Stimulated activated naive CD4-positive, alpha-beta T cell (primary cell): ENCODE measurements around the gene ACTN4.

Source experiments
- DNase-seq, 6 experiments: peaks; one replicate each; lab custom pipeline; 2025; lab: John Stamatoyannopoulos, UW

ACTN4 gene

DNA sequence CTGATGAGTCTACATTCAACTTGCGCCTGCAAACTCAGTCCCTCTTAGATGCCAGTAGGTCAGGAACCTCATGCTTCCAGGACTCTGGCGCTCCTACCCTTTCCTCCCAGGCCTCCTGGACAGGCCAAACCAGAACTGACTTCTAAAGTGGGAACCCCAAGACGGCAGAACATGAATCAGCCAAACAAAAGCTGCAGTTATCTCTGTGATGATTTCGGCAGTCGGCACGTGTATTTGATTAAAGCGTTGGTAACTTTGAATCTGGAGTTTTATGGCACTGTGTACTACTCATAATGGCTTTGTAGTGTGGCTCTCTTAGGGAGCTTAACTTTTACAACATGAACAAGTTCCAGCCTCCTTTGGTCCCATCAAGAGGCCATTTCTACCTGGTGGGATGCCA, 13.7 kb downstream of the ACTN4 start:
- DNase-seq, result no peak

DNA sequence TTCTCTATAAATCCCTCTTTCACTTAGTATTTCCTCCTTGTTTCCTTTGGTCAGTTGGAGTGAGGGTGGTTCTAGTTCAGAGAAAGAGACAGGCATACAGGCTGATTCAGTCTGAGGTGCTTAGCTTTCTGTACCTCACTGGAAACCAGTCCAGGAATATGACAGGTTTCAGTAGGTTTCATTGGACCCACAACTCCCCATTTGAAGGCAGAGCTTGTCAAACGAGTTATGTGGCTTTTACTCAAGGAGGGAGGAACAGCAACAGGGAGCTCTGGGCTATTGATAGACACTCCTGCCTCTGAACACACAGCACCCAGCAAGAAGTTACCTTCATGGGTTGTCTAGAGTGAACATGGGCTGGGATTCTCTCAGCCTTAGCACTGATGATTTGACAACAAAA, 14.5 kb downstream of the ACTN4 start:
- no peak for DNase-seq

DNA sequence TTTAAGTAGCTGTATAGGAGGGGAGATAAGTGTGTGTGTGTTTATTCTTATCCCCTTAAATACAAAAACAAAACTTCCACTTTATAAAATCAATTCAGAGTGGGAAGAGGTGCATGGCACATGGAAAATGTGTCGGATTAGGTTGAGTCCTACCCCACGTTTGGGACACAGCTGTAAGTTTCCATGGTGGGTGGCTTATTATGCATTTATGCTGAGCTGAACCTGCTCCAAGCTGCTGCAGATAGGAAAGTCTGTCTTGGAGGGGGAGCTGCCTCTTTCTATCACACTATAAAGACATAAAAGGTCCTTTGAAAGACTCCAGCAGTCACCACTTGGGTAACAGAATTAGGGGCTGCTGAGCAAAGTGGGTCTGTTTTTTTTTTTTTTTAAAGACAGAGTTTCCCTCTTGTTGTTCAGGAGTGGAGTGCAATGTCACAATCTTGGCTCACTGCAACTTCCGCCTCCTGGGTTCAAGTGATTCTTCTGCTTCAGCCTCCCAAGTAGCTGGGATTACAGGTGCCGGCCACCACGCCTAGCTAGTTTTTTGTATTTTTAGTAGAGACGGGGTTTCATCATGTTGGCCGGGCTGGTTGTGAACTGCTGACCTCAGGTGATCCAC, 15.2 kb downstream of the ACTN4 start:
- no peak for DNase-seq

DNA sequence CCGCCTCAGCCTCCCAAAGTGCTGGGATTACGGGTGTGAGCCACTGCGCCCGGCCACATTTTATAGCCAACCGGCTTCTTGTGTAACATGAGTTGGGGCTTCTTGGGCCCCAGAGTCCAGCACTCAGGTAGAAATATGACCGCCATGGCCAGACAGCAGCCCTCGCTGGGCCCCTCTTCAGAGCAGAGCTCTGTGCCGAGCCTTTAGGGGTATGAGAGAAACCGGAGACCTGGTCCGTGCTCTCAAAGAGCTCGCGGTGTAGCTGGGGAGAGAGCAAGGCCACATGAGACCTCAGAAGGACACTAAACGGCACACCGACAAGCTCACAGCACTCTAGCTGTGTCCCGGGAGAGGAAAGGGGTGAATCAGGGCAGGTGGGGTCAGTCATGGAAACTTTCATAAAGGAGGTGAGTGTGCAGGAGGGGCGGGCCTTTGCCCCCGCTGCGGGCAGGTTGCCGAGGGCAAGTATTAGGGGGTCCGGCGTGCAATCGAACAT, 15.8 kb downstream of the ACTN4 start:
- no peak for DNase-seq

DNA sequence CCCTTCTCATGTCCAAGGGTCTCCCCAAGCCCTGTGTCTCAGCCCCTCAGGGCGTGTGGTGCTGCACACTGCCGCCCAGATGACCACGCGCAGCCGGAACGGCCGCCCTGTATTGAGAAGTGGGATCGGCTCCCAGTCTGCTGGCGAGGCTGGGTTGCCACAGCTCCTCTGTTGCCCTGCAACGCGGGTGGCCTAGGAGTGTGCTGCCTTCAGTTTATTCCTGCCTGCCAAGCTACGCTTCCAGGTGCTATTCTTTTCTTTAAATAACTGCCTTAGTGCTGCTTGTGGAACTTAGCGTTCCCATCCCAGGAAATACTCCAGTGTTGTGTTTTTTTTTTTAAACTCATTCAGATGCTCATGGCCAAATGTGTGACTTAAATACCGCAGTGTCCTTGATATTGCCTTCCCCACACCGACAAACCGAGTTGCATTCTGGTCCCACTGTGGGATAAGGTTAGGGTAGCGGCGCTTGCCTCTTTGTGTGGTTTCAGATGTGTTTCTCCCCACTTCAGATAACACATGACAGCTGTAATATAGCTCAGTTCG, 16.6 kb downstream of the ACTN4 start:
- no peak for DNase-seq

DNA sequence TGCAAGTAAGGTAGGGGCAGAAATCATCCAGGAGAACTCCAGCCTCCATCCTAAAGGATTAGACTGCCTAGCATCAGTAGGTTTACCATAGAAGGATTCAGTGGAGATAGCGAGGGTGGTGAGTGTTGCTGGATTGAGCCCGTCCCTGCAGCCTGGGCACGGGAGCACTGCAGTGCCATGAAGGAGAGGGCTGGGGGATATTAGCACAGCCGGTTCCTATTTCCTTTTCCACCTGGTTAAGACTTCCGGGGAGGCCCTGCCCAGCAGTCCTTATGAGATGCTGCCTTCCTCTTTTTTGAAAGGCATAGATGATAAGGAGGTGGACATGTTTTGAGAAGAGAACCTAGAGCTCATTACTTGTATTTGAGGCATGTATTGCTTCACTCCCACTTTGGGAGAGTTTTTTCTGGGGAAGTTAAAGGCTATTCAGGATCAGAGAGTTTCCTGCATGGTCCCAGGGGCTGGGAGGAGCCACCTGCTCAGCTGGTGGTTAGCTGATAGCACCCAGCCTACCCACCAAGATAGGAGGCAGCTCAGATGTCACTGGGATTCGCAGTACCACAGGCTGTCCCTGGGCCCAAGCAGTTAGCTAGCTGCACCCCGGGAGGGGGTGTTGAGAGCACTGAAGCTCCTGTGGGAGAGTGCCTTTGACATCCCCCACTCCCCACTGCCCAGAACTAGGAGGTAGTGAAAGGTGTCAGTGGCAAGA, 17.2 kb downstream of the ACTN4 start:
- DNase-seq, result no peak

DNA sequence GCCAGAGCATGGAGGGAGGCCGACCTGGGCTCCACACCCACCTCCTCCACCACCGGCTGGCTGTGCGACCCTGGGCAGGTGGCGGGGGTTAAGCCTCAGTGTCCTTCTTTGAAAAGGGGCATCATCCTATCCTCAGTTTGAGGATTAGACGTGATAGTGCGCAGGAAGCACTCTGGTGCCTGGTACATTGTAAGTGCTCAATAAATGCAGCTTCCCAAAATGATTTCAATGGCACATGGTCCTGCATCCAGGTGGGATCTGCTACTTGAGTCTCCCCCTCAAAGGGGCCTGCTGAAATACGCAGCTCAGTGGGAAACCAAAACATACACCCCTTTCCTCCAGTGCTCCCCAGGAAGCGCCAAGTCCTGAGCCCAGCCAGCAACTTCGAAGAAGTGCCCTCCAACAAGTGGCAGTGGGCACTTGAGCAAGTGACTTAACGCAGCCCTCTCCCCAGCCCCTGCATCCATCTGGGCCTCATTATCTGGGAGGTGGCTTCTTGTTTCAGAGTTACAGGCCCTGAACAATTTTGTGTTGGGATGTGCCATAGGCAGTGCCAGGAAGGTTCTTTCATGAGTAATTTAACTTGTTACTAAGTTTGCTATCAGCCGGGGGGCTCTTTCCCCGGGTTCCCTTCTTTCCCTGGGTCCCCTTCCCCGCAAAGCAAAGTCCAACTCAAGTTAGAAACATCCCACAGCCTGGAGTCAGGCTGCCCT, 17.9 kb downstream of the ACTN4 start:
- no peak for DNase-seq

DNA sequence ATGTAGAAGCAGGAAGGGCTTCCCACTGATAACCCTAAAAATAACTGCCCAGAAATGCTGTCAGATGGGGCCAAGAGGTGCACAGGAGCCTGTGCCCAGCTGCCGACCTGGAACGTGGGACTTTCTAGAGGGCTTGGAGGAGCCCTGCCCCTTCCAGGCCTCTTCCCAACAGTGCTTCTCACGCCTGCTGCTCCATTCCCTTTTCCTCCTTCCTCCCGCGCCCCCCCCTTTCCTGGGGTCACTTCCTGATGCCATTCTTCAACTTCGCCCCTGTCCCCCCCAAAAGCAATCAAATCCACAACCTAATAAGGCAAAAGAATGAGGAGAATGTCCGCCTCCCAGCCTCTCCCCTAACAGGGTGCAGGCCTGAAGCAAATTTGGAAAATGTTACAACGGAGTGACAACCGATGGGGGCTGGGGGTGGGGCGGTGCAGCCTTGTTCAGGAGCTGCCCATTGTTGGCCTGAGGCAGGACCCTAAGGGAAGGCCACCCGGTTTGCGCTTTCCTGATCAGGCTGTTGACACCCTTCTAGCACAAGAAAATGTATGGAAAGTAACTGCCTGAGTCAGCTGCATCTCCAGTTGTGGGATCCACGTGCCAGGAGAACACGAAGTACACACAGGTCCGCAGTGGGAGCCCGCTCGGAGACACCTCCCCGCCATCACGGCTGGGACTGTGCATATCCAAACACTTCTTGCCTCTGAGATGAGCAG, 18.7 kb downstream of the ACTN4 start:
- no peak for DNase-seq

DNA sequence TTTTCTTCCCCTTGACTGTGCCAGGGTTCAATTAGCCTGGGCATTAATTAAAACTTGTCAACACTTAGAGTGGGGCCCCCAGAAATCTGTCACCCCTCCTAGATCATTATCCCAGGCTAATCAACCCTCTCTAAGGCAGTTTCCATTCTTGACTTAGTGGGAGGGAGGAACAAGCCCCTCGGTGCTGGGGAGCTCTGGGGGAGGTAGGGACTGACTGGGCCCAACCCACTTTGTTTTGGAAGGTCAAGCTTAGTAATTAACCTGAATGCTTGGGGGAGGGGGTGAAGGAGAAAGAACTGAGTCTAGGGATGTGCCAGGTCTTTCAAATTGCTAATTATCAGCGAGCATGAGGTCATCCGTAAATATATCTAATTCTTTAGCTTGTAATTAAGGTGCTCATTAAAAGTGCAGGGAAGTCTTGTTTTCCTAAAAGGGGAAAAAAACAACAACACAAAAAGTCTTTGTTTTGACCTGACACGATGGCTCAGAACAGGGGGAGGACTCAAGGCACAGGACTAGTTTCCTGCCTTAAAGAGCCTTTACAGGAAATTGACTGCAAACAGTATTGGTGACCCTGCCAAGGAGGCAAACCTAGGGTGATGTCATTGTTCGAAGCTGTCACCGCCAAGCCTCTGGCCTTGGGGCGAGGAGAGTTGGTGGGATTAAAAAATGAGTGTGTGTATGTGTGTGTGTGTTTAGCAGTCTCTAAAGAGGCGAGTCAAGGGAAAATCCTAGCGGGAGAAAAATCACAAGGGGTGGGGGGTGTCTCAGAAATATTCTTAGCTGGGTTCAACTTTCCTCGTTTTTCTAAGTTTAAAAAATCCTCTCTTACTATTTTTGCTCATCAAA, 19.4 kb downstream of the ACTN4 start:
- DNase-seq, result no peak

DNA sequence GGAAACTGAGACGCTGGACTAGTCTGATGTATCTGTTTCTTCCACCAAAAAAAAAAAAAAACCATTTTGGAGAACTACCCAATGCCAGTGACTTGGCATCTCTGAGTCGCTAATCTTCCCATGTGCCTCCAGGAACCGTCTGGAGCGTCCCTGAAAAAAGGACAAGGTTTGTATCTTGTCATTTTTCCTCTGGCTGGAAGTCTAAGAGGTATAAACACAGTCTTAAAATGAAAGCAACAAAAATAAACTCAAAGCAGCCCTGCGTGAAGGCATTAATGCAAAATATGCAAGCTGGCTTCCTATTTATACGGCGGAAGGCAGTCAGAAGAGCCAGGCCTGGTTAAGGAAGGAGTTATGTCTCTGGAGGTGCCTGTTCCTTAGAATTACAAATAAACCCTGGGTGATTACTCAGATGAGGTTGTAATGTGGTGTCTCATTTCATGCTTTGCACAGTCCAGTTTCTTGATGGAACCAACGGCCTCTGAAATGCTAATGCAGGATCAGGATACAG, 20.3 kb downstream of the ACTN4 start:
- no peak for DNase-seq

DNA sequence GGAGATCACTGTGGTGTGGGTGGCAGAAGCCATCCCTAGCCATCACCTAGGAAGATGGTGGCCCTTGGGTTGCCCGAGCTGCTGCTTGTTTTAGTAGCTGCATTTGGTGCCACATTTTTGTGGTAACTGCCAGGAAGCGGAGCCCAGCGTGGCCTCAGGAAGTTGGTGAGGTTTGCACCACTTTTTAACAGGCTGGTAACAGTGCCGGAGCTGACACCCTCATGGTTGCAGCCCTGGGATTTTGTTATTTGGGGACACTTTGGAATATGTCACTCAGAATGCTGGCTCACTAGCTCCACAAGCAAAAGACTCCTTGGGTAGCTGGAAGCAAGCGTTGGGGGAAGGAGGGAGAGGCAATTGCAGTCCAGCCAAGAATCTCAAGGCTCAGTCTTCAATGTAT, 22.1 kb downstream of the ACTN4 start:
- peak in 2 of 6 experiments; percentile 15 to 18 for DNase-seq

DNA sequence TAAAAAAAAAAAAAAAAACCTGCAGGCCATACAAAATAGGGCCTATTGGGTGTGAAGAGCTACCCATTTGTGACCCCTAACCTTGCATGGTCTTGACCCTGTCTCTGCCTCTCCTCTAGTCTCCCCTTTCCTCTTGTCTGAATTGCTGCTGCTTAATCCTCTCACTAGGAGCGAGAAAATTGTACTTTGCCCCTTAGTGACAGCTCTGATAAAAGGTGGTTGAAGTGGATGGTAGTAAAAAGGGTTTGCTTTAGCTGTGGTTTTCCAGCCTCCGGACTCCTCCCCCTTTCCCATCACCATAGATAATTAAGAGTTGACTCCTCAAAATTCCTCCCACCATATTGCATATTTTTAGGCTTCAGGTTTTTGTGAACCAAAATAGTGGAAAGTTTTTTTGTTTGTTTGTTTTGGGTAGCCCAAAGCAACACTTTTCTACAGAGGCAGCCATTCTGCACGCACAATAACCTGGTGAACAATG, 23.5 kb downstream of the ACTN4 start:
- no peak for DNase-seq

DNA sequence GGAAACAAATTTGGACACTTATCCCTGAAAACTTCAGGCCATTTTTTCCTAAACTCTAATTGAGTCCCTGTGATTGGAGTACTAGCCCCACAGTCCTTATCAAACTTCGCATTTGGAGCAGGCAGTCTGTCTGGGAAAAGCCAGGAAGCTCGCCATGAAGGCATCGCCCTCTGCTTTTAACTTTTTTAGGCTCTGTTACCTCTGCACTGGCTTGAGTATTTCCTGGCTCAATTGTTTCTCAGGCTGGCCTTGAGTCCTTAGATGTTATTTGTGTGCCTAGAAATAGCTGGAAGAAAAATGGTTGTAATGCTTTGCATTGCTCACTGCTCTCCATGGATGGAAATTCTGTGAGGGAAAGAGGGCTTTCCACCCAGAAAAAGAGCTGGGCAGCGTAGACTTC, 24.2 kb downstream of the ACTN4 start:
- DNase-seq, result no peak

DNA sequence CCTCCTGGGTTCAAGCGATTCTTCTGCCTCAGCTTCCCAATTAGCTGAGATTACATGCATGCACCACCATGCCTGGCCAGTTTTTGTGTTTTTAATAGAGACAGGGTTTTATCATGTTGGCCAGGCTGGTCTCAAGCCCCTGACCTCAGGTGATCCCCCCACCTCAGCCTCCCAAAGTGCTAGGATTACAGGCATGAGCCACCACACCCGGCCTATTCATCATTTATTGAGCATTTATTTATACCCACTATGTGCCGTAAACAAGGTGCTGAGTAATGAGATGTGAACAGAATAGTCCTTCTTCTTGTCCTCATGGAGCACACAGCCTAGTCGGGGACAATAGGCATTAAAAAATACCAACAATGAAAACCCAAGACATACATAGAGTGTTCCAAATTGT, 25.6 kb downstream of the ACTN4 start:
- no peak for DNase-seq

DNA sequence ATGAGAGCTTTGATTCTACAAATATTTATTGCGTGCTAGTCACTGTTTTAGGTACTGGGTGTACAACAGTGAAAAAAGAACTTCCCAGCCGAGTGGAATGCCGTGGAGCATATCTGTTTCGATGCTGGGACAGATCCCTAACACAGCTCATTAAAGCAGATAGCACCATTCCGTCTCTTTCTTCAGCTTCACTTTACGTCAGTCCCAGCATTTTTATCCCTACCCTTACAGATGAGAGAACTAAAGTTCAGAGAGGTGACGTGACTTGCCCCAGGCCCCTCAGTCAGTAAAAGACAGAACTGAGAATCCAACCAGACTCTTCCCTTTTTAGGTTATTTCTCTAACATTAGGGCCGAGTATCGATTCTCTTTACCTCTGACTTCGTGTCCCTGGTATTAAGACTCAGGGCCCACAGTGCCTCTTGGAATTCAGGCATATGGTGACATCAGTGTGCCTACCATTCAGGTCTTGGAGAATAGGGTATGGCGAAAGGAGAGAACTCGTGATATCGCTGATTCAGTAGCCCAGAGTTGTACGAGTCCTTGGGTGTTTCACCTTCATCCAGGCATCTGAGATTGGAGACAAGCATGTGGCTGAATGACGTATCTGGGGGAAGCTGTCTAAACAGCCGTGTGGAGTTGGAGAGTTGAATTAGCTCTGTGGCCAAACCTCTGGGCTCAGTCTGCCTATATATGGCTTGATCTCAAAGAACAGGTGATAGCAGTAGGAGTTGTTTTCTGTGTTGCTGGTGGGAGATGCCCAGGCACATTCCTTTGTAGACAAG, 27.1 kb downstream of the ACTN4 start:
- DNase-seq, result no peak

DNA sequence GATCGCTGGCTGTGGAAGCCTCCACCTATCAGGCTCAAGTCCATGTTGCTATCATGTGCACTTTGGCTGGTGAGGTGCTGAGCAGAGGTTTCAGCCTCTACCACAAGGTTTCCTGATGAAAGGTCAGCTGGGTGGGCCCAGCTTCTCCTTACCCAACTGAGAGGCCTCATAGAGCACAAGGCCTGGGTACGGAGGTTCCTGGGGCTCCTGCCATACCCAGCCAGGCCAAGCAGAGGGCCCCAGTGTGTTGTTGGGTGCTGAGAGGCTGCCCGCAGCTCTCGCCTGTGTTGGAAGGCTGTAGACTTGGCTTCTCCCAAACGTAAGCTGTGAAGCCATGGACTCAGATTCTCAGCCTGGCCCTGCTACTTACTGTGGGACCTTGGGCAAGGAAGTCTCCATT, 28.2 kb downstream of the ACTN4 start:
- no peak for DNase-seq

DNA sequence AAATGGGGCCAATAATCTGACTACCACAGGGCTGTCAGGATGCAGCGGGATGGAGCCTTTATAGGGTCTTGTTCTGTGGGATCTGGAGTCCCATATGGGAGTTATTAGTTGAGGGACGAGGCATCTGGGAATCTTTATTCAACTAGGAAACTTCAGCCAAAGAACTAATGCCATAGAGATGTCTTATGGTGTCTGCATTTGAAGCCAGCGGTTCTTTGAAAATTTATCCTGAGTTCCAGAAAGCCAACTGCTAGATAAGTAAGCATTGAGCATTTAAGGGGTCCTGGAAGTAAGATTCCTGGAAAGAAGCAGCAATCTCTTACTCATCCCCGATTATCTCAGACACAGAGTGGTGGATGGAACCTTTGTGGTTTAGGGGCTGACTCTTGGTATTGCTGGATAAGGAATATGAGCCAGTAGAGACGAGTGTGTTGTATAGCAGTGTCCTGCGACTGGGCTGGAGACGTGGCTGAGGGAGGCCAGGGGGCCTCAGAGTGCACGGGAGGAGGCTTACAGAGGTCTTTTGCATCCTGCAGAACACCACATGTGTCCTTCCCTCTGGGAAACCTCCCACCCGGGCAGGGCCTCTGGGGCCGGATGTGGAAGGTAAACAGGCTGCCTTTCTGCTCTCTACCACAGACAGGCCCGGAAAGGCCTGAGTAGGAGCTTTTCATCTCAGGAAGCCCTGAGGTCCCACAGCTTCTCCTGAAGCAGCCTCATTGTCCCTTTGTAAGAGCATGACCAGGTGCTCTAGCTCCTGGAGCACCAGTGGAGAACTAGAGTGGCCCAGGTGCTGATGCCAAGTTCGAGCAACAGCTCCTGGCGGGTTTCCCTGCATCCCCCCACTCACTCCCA, 28.8 kb downstream of the ACTN4 start:
- DNase-seq, result no peak

DNA sequence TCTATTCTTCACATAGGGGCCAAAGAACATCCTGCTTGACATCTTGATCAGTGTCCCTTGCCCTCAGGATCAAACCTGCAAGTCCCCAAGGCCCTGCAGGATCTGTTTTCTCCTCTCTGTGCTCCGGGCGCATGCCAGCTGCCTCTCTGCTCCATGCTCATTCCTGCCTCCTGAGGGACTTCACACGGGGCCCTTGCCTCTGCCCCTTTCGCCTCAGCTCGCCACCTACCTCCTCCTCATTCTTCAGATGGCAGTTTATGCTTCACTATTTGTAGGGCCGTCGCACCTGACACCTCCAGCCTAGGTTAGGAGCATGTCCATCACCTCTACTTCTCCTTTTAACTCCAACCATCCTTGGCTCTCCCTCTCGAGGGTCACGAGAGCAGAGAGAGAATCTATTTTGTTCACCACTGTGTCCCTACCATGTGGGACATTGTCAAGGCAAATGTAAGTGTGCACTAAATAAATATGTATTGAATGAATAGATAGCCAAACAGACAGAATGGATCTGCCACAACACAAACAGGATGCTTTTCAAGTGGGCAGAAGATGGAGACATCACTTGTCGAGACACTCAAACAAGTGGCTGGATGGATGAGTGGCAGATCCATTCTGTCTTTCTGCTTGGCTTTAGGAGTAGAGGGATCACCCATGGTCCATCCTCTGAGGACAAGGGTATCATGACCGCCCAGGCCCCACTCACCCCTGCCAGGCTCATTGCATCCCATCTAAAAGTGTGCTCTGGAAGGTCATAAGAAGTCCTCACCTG, 29.6 kb downstream of the ACTN4 start:
- no peak for DNase-seq
